Measurements from ENCODE around the gene DPH1. TPM values are rescaled to one million over a fixed set of nuclear protein-coding genes. Genes with fewer than 3 reads are reported as not detected.

Gene DPH1
- total and polyA plus RNA-seq, 2 of the 4 experiments (the other 2 are of a cell fraction), result 24.4 to 49.9 TPM

- no peak overlapping the region for H3K56ac ChIP-seq (ENCODE audit: extremely low read depth, insufficient read depth, low read length)
- H4K5ac ChIP-seq (ENCODE audit: low read depth, low read length), result no peak overlapping the region
- no peak overlapping the region for H3K9ac ChIP-seq (ENCODE audit: low read depth, low read length)
- H2BK120ac ChIP-seq (ENCODE audit: low read depth, low read length), result no peak overlapping the region
- no peak overlapping the region for H2BK5ac ChIP-seq (ENCODE audit: low read depth, low read length, poor library complexity, severe bottlenecking)
- dilution Hi-C loops (cut with HindIII; ENCODE audit: low sequenced_read_pairs, unreplicated experiment), result no loop called here
- no peaks in the 10 kb centered on the region for H3K9me3 ChIP-seq (ENCODE audit: control insufficient read depth, insufficient read depth, low read length)
- DNase-seq (peak; percentile 41), ATAC-seq (ENCODE audit: low read depth) (0 out of 2 replicates have a peak, but pooled peaks have one; percentile 6)
- H3K23ac ChIP-seq (ENCODE audit: low read depth, low read length), result no peak overlapping the region
- H4K91ac ChIP-seq (ENCODE audit: insufficient read depth, low read depth, low read length), result no peak overlapping the region
- CTCF ChIA-PET, result interaction anchor here (2.4 kb wide), 1 partner anchor 115 kb away, joined by 18 read pairs; no protein-coding TSS in a partner anchor
- peak overlapping the region; percentile 61 for H3K4me2 ChIP-seq (ENCODE audit: low read depth, low read length)
- no peak overlapping the region for H3K27ac ChIP-seq (ENCODE audit: insufficient read depth, low read length)
- H3K4me3 ChIP-seq (ENCODE audit: insufficient read depth, low read depth, low read length), result peak overlapping the region; percentile 26
- POLR2A ChIA-PET (ENCODE audit: unreplicated experiment), result no interaction called here
- TF ChIP-seq MAZ (IDR thresholded peaks at IDR 0.05; ENCODE audit: borderline replicate concordance, low read depth, low read length) (no peak; the same call in 1 of the 2 replicates), RFX5 (IDR thresholded peaks at IDR 0.05; ENCODE audit: low read depth, low read length) (peak; percentile 50; the same call in 1 of the 2 replicates), RCOR1 (IDR thresholded peaks at IDR 0.05; ENCODE audit: insufficient replicate concordance, low read length) (no peak), CEBPB (IDR thresholded peaks at IDR 0.05; ENCODE audit: low read depth, low read length) (0 out of 2 replicates have a peak, but pooled peaks have one; percentile 9), POLR2A (IDR thresholded peaks at IDR 0.05; ENCODE audit: low read depth, low read length) (no peak)
- TF ChIP-seq, protein P1, sequence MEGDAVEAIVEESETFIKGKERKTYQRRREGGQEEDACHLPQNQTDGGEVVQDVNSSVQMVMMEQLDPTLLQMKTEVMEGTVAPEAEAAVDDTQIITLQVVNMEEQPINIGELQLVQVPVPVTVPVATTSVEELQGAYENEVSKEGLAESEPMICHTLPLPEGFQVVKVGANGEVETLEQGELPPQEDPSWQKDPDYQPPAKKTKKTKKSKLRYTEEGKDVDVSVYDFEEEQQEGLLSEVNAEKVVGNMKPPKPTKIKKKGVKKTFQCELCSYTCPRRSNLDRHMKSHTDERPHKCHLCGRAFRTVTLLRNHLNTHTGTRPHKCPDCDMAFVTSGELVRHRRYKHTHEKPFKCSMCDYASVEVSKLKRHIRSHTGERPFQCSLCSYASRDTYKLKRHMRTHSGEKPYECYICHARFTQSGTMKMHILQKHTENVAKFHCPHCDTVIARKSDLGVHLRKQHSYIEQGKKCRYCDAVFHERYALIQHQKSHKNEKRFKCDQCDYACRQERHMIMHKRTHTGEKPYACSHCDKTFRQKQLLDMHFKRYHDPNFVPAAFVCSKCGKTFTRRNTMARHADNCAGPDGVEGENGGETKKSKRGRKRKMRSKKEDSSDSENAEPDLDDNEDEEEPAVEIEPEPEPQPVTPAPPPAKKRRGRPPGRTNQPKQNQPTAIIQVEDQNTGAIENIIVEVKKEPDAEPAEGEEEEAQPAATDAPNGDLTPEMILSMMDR (conservative IDR thresholded peaks at IDR 0.05; ENCODE audit: low read depth, low read length), result no peak
- H3K36me3 ChIP-seq (ENCODE audit: control insufficient read depth, insufficient read depth, low read length), result no peaks in the 10 kb centered on the region
- BruUV-seq (replicated peaks), result no TSS peak
- no peak overlapping the region for H2AK5ac ChIP-seq (ENCODE audit: low read depth, low read length)
- WGBS, 2 experiments (ENCODE audit: extremely low coverage in 2 of 2, insufficient read length in 1 of 2), result 1% methylated on average over 63 of the region's 85 CpGs; no CpG with 5 or more reads in 1 of the 2 experiments
- no peak overlapping the region for H2AK9ac ChIP-seq (replicated peaks; ENCODE audit: low read depth, low read length, poor library complexity)
- H2BK15ac ChIP-seq (ENCODE audit: low read depth, low read length), result no peak overlapping the region
- no peaks in the 10 kb centered on the region; the same call in 1 of the 2 replicates for H4K20me1 ChIP-seq (ENCODE audit: insufficient read depth, low read length)
- no peak overlapping the region for H3K4ac ChIP-seq (ENCODE audit: low read depth, low read length)
- intact Hi-C loops (cut with micrococcal nuclease), result no loop called here
- H3K14ac ChIP-seq (replicated peaks; ENCODE audit: low read depth, low read length), result no peak overlapping the region
- in situ Hi-C loops (cut with MboI; ENCODE audit: low sequenced_read_pairs), result no loop called here
- H3K27me3 ChIP-seq (ENCODE audit: control insufficient read depth, insufficient read depth, low read length), result peaks cover 66% of the 10 kb centered on the region
- H3K18ac ChIP-seq (ENCODE audit: low read depth, low read length), result no peak overlapping the region
- H3K4me1 ChIP-seq (ENCODE audit: control insufficient read depth, insufficient read depth, low read length), result peaks cover 1% of the 10 kb centered on the region; the same call in 1 of the 2 replicates
- H3K9me1 ChIP-seq (ENCODE audit: insufficient read depth, low read length), result no peaks in the 10 kb centered on the region
- no peak overlapping the region for H4K8ac ChIP-seq (ENCODE audit: low read depth in 2 of 2, low read length in 2 of 2)
- H2BK20ac ChIP-seq (ENCODE audit: low read depth, low read length), result no peak overlapping the region
- no peaks in the 10 kb centered on the region for H3K79me1 ChIP-seq (ENCODE audit: low read depth in 1 of 2, low read length in 2 of 2)
- H2AFZ ChIP-seq (replicated peaks; ENCODE audit: low read length, poor library complexity), result peak overlapping the region; percentile 70
These were observed 6.0 kb upstream of the DPH1 start for GRCh38 chr17:2023692-2024571.
